ENCODE measurements around the gene RNF180.

Gene RNF180

DNA sequence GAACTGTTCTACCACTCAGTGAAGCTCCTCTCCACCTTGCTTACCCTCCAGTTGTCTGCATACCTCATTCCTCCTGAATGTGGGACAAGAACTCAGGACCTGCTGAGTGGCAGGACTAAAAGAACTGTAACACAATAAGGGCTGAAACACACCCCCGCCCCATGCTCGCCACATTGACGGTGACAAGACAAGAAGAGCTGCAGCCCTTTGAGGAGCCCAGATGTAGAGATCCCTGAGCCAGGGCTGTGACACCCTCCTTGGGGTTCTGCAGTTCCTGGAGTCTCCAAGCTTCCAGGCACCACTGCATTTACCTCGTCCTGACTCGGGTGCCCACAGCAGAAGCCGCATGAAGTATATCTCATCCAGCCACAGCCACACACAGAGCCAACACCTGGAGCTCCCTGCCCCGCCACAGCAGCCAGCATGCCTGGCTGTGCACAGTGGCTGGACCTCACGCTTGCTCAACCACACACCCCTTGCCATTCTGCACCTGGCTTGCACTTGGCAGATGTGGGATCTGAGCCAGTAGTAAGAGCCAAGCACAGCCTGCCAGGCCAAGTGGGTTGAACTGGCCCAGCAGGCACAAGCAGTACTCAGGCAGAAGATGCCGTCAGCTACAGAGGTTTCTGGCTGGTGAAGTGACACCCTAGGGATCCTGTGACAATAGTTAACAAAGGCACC is 166.1 kb downstream of the RNF180 start:
- TF ChIP-seq POLR2AphosphoS5 (IDR thresholded peaks at IDR 0.05; ENCODE audit: borderline replicate concordance, low read depth, low read length) = no peak
- TF ChIP-seq EZH2 (IDR thresholded peaks at IDR 0.05) = no peak
- TF ChIP-seq FOXP2 (optimal IDR thresholded peaks at IDR 0.05; ENCODE audit: control extremely low read depth, extremely low read length, insufficient read depth) = no peak
- no peak overlapping the region for H3K4me3 ChIP-seq
- H3K27ac ChIP-seq = no peak overlapping the region
- no peak overlapping the region for H3K9ac ChIP-seq (ENCODE audit: insufficient read length)
- H3K9me3 ChIP-seq (ENCODE audit: low read depth, low read length) = no peaks in the 10 kb centered on the region
- H3K36me3 ChIP-seq (ENCODE audit: insufficient read depth, low read length) = no peaks in the 10 kb centered on the region
- DNase-seq (ENCODE audit: low read depth, low spot score) = no peak

DNA sequence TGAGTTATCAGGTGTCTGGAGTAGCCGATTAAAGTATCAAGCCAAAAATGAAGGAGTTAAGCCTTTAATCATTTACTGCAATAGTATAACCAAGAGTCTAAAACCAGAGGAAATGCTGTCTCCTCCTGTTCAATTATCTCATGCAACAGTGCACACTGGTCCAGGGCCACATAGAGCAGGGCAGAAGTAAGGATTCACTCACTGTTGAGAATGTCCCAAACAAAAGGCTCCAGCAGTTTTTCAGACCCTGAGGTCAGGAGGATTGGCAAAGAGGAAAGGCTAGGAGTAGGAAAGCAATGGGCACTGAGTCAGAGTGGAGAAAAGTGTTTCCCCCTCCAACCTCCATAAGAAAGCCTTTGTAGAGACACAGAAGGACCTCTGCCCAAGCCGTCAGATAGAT is 168.2 kb downstream of the RNF180 start:
- Histone ChIP-seq H3K36me3 (ENCODE audit: insufficient read depth, low read length) (no peaks in the 10 kb centered on the region), H3K4me3 (no peak overlapping the region), H3K9me3 (ENCODE audit: low read depth, low read length) (no peaks in the 10 kb centered on the region), H3K9ac (ENCODE audit: insufficient read length) (no peak overlapping the region), H3K27ac (no peak overlapping the region)
- TF ChIP-seq POLR2AphosphoS5 (IDR thresholded peaks at IDR 0.05; ENCODE audit: borderline replicate concordance, low read depth, low read length) = no peak
- no peak for TF ChIP-seq EZH2 (IDR thresholded peaks at IDR 0.05)
- TF ChIP-seq FOXP2 (optimal IDR thresholded peaks at IDR 0.05; ENCODE audit: control extremely low read depth, extremely low read length, insufficient read depth) = no peak
- DNase-seq (ENCODE audit: low read depth, low spot score) = no peak

DNA sequence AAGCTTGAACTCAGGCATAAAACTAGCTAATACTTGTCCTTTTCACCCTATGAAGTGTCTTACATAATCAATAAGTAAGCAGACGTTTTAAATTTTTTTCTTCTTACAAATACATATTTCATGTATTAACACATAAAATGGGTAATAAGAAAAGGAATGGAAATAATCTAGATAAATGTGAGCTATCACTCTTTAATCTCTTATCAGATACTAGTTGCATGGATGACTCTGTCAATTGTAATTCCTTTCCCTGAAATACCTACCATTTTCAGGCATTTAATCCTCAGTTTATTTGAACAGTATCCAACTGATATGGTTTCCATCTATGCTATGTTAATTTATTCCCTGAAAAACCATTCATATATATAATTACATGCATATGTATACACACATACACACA is 174.1 kb downstream of the RNF180 start:
- Histone ChIP-seq H3K9me3 (ENCODE audit: low read depth, low read length) (no peaks in the 10 kb centered on the region), H3K27ac (no peak overlapping the region), H3K4me3 (no peak overlapping the region), H3K9ac (ENCODE audit: insufficient read length) (no peak overlapping the region), H3K36me3 (ENCODE audit: insufficient read depth, low read length) (no peaks in the 10 kb centered on the region)
- DNase-seq (ENCODE audit: low read depth, low spot score) = no peak
- no peak for TF ChIP-seq POLR2AphosphoS5 (IDR thresholded peaks at IDR 0.05; ENCODE audit: borderline replicate concordance, low read depth, low read length)
- no peak for TF ChIP-seq FOXP2 (optimal IDR thresholded peaks at IDR 0.05; ENCODE audit: control extremely low read depth, extremely low read length, insufficient read depth)
- TF ChIP-seq EZH2 (IDR thresholded peaks at IDR 0.05) = no peak

- Histone ChIP-seq H3K9ac (ENCODE audit: insufficient read length) (no peak overlapping the region), H3K27ac (no peak overlapping the region), H3K9me3 (ENCODE audit: low read depth, low read length) (no peaks in the 10 kb centered on the region), H3K36me3 (ENCODE audit: insufficient read depth, low read length) (no peaks in the 10 kb centered on the region), H3K4me3 (no peak overlapping the region)
- TF ChIP-seq POLR2AphosphoS5 (IDR thresholded peaks at IDR 0.05; ENCODE audit: borderline replicate concordance, low read depth, low read length) (no peak), EZH2 (IDR thresholded peaks at IDR 0.05) (no peak), FOXP2 (optimal IDR thresholded peaks at IDR 0.05; ENCODE audit: control extremely low read depth, extremely low read length, insufficient read depth) (no peak)
- DNase-seq (ENCODE audit: low read depth, low spot score) = no peak
Observed at GRCh38 chr5:64340293-64340692, 174.7 kb downstream of the RNF180 start.

DNA sequence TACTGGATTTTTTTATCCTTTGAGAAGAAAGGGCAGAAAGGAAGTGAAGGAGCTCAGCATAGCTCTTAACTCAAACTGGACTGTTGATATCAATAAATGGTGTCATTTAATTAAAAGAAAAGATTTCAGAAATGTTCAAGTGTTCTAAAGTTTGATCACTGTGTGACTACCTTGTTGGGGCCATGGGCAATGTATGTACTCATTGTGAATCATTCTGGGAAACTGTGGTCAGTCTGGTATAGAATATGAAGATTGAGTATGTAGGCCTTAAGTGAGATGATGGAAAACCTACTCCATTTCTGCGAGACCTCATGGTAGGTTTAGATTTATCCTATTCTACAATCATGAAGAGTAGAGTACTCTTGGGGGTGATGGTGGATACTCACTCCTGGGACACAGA is 175.7 kb downstream of the RNF180 start:
- H3K9ac ChIP-seq (ENCODE audit: insufficient read length) = no peak overlapping the region
- no peak overlapping the region for H3K27ac ChIP-seq
- H3K4me3 ChIP-seq = no peak overlapping the region
- H3K9me3 ChIP-seq (ENCODE audit: low read depth, low read length) = no peaks in the 10 kb centered on the region
- no peaks in the 10 kb centered on the region for H3K36me3 ChIP-seq (ENCODE audit: insufficient read depth, low read length)
- TF ChIP-seq EZH2 (IDR thresholded peaks at IDR 0.05) (no peak), FOXP2 (optimal IDR thresholded peaks at IDR 0.05; ENCODE audit: control extremely low read depth, extremely low read length, insufficient read depth) (no peak), POLR2AphosphoS5 (IDR thresholded peaks at IDR 0.05; ENCODE audit: borderline replicate concordance, low read depth, low read length) (no peak)
- DNase-seq (ENCODE audit: low read depth, low spot score) = no peak

- no peak for TF ChIP-seq FOXP2 (optimal IDR thresholded peaks at IDR 0.05; ENCODE audit: control extremely low read depth, extremely low read length, insufficient read depth)
- no peak for TF ChIP-seq POLR2AphosphoS5 (IDR thresholded peaks at IDR 0.05; ENCODE audit: borderline replicate concordance, low read depth, low read length)
- no peak for TF ChIP-seq EZH2 (IDR thresholded peaks at IDR 0.05)
- Histone ChIP-seq H3K36me3 (ENCODE audit: insufficient read depth, low read length) (no peaks in the 10 kb centered on the region), H3K27ac (no peak overlapping the region), H3K9ac (ENCODE audit: insufficient read length) (no peak overlapping the region), H3K4me3 (no peak overlapping the region), H3K9me3 (ENCODE audit: low read depth, low read length) (no peaks in the 10 kb centered on the region)
- DNase-seq (ENCODE audit: low read depth, low spot score) = no peak
Observed at GRCh38 chr5:64344501-64344900, 178.9 kb downstream of the RNF180 start.

DNA sequence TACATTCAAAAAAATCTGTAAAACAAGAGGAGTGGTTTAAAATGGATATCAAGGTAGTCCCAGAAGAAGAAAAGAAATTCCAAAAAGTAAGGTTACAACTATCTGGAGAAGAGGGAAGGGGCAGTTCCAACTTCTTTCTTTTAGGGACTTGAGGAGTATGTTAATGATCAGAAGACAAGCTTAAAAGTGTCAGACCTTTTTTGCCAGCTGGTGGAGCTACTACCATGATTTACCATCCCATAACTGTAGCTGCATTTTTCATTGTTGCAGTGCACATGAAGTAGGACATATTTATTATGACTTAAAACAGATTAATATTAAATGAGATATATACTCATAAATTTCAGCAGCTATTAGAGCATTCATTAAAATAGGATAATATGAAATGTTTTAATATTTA is 181.7 kb downstream of the RNF180 start:
- TF ChIP-seq POLR2AphosphoS5 (IDR thresholded peaks at IDR 0.05; ENCODE audit: borderline replicate concordance, low read depth, low read length) (no peak), FOXP2 (optimal IDR thresholded peaks at IDR 0.05; ENCODE audit: control extremely low read depth, extremely low read length, insufficient read depth) (no peak), EZH2 (IDR thresholded peaks at IDR 0.05) (no peak)
- H3K36me3 ChIP-seq (ENCODE audit: insufficient read depth, low read length) = no peaks in the 10 kb centered on the region
- H3K4me3 ChIP-seq = no peak overlapping the region
- no peak overlapping the region for H3K9ac ChIP-seq (ENCODE audit: insufficient read length)
- no peak for DNase-seq (ENCODE audit: low read depth, low spot score)
- no peaks in the 10 kb centered on the region for H3K9me3 ChIP-seq (ENCODE audit: low read depth, low read length)
- H3K27ac ChIP-seq = no peak overlapping the region

- no peak overlapping the region for H3K9ac ChIP-seq (ENCODE audit: insufficient read length)
- no peak for TF ChIP-seq FOXP2 (optimal IDR thresholded peaks at IDR 0.05; ENCODE audit: control extremely low read depth, extremely low read length, insufficient read depth)
- no peak for TF ChIP-seq EZH2 (IDR thresholded peaks at IDR 0.05)
- TF ChIP-seq POLR2AphosphoS5 (IDR thresholded peaks at IDR 0.05; ENCODE audit: borderline replicate concordance, low read depth, low read length) = no peak
- no peaks in the 10 kb centered on the region for H3K36me3 ChIP-seq (ENCODE audit: insufficient read depth, low read length)
- no peaks in the 10 kb centered on the region for H3K9me3 ChIP-seq (ENCODE audit: low read depth, low read length)
- H3K27ac ChIP-seq = no peak overlapping the region
- DNase-seq (ENCODE audit: low read depth, low spot score) = no peak
- H3K4me3 ChIP-seq = no peak overlapping the region
Observed at GRCh38 chr5:64364426-64364825, 198.8 kb downstream of the RNF180 start.

GRCh38 chr5:64384765-64385164 is 219.1 kb downstream of the RNF180 start:
- Histone ChIP-seq H3K9ac (ENCODE audit: insufficient read length) (no peak overlapping the region), H3K4me3 (no peak overlapping the region), H3K9me3 (ENCODE audit: low read depth, low read length) (no peaks in the 10 kb centered on the region), H3K27ac (no peak overlapping the region), H3K36me3 (ENCODE audit: insufficient read depth, low read length) (no peaks in the 10 kb centered on the region)
- no peak for DNase-seq (ENCODE audit: low read depth, low spot score)
- TF ChIP-seq EZH2 (IDR thresholded peaks at IDR 0.05) (no peak), POLR2AphosphoS5 (IDR thresholded peaks at IDR 0.05; ENCODE audit: borderline replicate concordance, low read depth, low read length) (no peak), FOXP2 (optimal IDR thresholded peaks at IDR 0.05; ENCODE audit: control extremely low read depth, extremely low read length, insufficient read depth) (no peak)
